HUES6 (cell line): ENCODE measurements around the gene LSG1.
A peak's percentile ranks its signal among the peaks of the same experiment; 100 is the strongest.

Source experiments
- H3K27ac ChIP-seq: 2 replicates; pipeline ENCODE4 v1.7.0; 2013; ENCODE audit warnings: low read depth, mild to moderate bottlenecking, low read length, inconsistent platforms
- H3K27me3 ChIP-seq: 2 replicates; pipeline ENCODE4 v1.6.1; 2013; ENCODE audit warnings: low read length; ENCODE audit not compliant: control insufficient read depth, insufficient read depth
- H3K36me3 ChIP-seq: 2 replicates; pipeline ENCODE4 v1.6.1; 2013; ENCODE audit warnings: low read length; ENCODE audit not compliant: control insufficient read depth, insufficient read depth
- H3K4me1 ChIP-seq: 2 replicates; pipeline ENCODE4 v1.6.1; 2013; ENCODE audit warnings: low read length; ENCODE audit not compliant: control insufficient read depth, insufficient read depth
- H3K4me3 ChIP-seq: 2 replicates; pipeline ENCODE4 v1.5.1; 2013; ENCODE audit warnings: low read depth, low read length
- H3K9ac ChIP-seq: one replicate; pipeline ENCODE4 v1.6.1; 2013; ENCODE audit warnings: mild to moderate bottlenecking, low read length
- H3K9me3 ChIP-seq: 2 replicates; pipeline ENCODE4 v1.6.1; 2013; ENCODE audit warnings: low read depth, low read length; ENCODE audit not compliant: control insufficient read depth, insufficient read depth

Gene LSG1

GRCh38 chr3:194705761-194706160 is 33.8 kb upstream of the LSG1 start:
- Histone ChIP-seq H3K4me1 (peaks cover 16% of the 10 kb centered on the region), H3K27me3 (no peaks in the 10 kb centered on the region), H3K27ac (no peak overlapping the region), H3K4me3 (no peak overlapping the region), H3K9me3 (0 out of 2 replicates have a peak, but pooled peaks cover 3% of the 10 kb centered on the region), H3K9ac (no peak overlapping the region), H3K36me3 (no peaks in the 10 kb centered on the region)

- Histone ChIP-seq H3K4me3 (no peak overlapping the region), H3K9me3 (0 out of 2 replicates have a peak, but pooled peaks cover 3% of the 10 kb centered on the region), H3K9ac (no peak overlapping the region), H3K27me3 (no peaks in the 10 kb centered on the region), H3K4me1 (peaks cover 16% of the 10 kb centered on the region), H3K36me3 (no peaks in the 10 kb centered on the region), H3K27ac (no peak overlapping the region)
Observed at GRCh38 chr3:194705227-194705626, 33.2 kb upstream of the LSG1 start.

- Histone ChIP-seq H3K36me3 (no peaks in the 10 kb centered on the region), H3K4me3 (no peak overlapping the region), H3K27me3 (no peaks in the 10 kb centered on the region), H3K9ac (no peak overlapping the region), H3K4me1 (peaks cover 16% of the 10 kb centered on the region), H3K27ac (no peak overlapping the region), H3K9me3 (peaks cover 7% of the 10 kb centered on the region)
Observed at GRCh38 chr3:194702545-194702944, 30.6 kb upstream of the LSG1 start.

- Histone ChIP-seq H3K27me3 (no peaks in the 10 kb centered on the region), H3K4me3 (no peak overlapping the region), H3K9me3 (peaks cover 7% of the 10 kb centered on the region), H3K27ac (no peak overlapping the region), H3K36me3 (no peaks in the 10 kb centered on the region), H3K4me1 (no peaks in the 10 kb centered on the region), H3K9ac (no peak overlapping the region)
Observed at GRCh38 chr3:194696702-194697101, 24.7 kb upstream of the LSG1 start.

GRCh38 chr3:194691481-194692283 is 19.7 kb upstream of the LSG1 start:
- no peak overlapping the region for H3K27ac ChIP-seq
- no peaks in the 10 kb centered on the region for H3K9me3 ChIP-seq
- peaks cover 20% of the 10 kb centered on the region for H3K4me1 ChIP-seq
- H3K4me3 ChIP-seq, result no peak overlapping the region
- no peak overlapping the region for H3K9ac ChIP-seq
- H3K36me3 ChIP-seq, result no peaks in the 10 kb centered on the region
- peaks cover 9% of the 10 kb centered on the region for H3K27me3 ChIP-seq

GRCh38 chr3:194690501-194691372 is 18.7 kb upstream of the LSG1 start:
- H3K4me3 ChIP-seq, result no peak overlapping the region
- H3K27ac ChIP-seq, result no peak overlapping the region
- H3K9ac ChIP-seq, result no peak overlapping the region
- H3K4me1 ChIP-seq, result peaks cover 21% of the 10 kb centered on the region
- peaks cover 18% of the 10 kb centered on the region for H3K27me3 ChIP-seq
- H3K36me3 ChIP-seq, result no peaks in the 10 kb centered on the region
- no peaks in the 10 kb centered on the region for H3K9me3 ChIP-seq

- Histone ChIP-seq H3K27me3 (peaks cover 30% of the 10 kb centered on the region), H3K9ac (no peak overlapping the region), H3K9me3 (no peaks in the 10 kb centered on the region), H3K27ac (no peak overlapping the region), H3K4me3 (no peak overlapping the region), H3K36me3 (no peaks in the 10 kb centered on the region), H3K4me1 (peaks cover 21% of the 10 kb centered on the region)
Observed at GRCh38 chr3:194689493-194689944, 17.5 kb upstream of the LSG1 start.

GRCh38 chr3:194688946-194689345 is 17.0 kb upstream of the LSG1 start:
- Histone ChIP-seq H3K9ac (no peak overlapping the region), H3K4me3 (peak overlapping the region; percentile 74; the same call in 1 of the 2 replicates), H3K4me1 (peaks cover 21% of the 10 kb centered on the region), H3K36me3 (no peaks in the 10 kb centered on the region), H3K27me3 (peaks cover 35% of the 10 kb centered on the region), H3K9me3 (no peaks in the 10 kb centered on the region), H3K27ac (no peak overlapping the region; the same call in 1 of the 2 replicates)

GRCh38 chr3:194688200-194688740 is 16.3 kb upstream of the LSG1 start:
- peaks cover 21% of the 10 kb centered on the region for H3K4me1 ChIP-seq

GRCh38 chr3:194687638-194688199 is 15.7 kb upstream of the LSG1 start:
- Histone ChIP-seq H3K36me3 (no peaks in the 10 kb centered on the region), H3K4me1 (peaks cover 21% of the 10 kb centered on the region), H3K27ac (peak overlapping the region; percentile 55; the same call in 1 of the 2 replicates), H3K9me3 (no peaks in the 10 kb centered on the region), H3K4me3 (peak overlapping the region; percentile 74), H3K27me3 (peaks cover 35% of the 10 kb centered on the region), H3K9ac (peak overlapping the region; percentile 75)

More at GRCh38 chr3:194688200-194688740, 16.3 kb upstream of the LSG1 start:
- Histone ChIP-seq H3K9ac (peak overlapping the region; percentile 75), H3K27ac (peak overlapping the region; percentile 55; the same call in 1 of the 2 replicates), H3K36me3 (no peaks in the 10 kb centered on the region), H3K4me3 (peak overlapping the region; percentile 74), H3K9me3 (no peaks in the 10 kb centered on the region), H3K27me3 (peaks cover 35% of the 10 kb centered on the region)
